Measurements from ENCODE around the gene B4GALNT1.

DNA sequence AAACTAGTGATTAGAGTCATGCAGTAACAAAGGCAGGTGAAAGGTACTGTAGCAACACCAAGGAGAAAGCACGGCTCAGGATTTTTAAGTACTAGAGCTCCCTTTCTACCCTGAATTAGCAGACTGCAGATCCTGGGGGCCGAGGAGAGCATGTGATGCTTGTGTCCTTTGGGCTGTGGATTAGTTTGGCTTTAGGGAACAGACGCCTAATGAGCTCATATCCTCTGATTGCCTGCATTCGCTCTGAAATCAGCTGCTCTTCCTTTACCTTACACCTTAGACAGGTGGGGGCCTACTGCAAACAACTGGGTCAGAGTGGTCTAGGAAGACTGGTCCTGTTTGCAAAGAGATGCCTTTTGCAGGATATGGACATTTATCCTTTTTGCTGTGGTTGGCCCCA, 39.8 kb downstream of the B4GALNT1 start:
- TF ChIP-seq, protein P1, sequence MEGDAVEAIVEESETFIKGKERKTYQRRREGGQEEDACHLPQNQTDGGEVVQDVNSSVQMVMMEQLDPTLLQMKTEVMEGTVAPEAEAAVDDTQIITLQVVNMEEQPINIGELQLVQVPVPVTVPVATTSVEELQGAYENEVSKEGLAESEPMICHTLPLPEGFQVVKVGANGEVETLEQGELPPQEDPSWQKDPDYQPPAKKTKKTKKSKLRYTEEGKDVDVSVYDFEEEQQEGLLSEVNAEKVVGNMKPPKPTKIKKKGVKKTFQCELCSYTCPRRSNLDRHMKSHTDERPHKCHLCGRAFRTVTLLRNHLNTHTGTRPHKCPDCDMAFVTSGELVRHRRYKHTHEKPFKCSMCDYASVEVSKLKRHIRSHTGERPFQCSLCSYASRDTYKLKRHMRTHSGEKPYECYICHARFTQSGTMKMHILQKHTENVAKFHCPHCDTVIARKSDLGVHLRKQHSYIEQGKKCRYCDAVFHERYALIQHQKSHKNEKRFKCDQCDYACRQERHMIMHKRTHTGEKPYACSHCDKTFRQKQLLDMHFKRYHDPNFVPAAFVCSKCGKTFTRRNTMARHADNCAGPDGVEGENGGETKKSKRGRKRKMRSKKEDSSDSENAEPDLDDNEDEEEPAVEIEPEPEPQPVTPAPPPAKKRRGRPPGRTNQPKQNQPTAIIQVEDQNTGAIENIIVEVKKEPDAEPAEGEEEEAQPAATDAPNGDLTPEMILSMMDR (IDR thresholded peaks at IDR 0.05; ENCODE audit: low read depth, low read length) = no peak
- no peak for TF ChIP-seq POLR2A (IDR thresholded peaks at IDR 0.05; ENCODE audit: extremely low read depth, insufficient read length)
- no peak for TF ChIP-seq MYC (IDR thresholded peaks at IDR 0.05; ENCODE audit: low read depth, low read length)
- TF ChIP-seq, protein P2, sequence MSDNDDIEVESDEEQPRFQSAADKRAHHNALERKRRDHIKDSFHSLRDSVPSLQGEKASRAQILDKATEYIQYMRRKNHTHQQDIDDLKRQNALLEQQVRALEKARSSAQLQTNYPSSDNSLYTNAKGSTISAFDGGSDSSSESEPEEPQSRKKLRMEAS (IDR thresholded peaks at IDR 0.05; ENCODE audit: low read depth, low read length) = no peak

Measured in NB4 (cell line).